NCI-H748 (cell line): ENCODE measurements around the gene ANO2.
A peak's percentile ranks its signal among the peaks of the same experiment; 100 is the strongest.
"Not testable (repeated sequence)": the region's sequence is repeated elsewhere in the genome, so short reads cannot be mapped to it uniquely, and the experiment has no call there.

Source experiments
- DNase-seq: peaks from one replicate; lab custom pipeline; 2025; ENCODE audit not compliant: unreplicated experiment; lab: John Stamatoyannopoulos, UW

ANO2 gene

DNA sequence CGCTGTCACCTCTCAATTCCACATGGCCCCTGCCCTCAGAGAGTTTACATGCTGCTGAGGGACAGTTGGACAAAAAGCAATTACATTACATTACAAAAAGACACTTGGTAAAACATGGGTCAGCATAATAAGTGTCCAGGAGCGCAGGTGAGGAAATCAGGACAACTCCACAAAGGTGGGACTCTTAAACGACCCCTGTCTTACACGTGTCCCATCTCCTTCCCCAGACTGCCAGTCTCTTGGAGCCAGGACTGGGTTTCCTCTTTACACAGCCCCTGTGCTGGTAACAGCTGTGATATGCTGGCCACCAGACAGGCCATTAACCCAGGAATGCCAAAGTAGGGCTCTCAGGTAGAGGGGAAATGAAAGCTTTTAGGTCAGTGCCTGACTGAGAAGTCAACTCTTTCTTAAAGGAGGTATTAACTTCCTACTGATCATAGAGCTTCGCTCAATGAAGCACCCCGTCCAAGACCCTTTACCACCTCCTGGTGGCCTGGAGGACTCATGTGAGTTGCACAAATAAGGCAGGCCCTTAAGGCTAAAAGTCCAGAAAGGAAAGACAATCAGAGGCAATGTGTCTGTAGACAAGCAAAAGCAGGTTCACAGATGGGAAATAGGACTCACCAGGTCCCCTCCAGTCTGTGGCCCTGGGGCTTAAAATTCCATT is 55.5 kb downstream of the ANO2 start:
- peak; percentile 13 for DNase-seq

DNA sequence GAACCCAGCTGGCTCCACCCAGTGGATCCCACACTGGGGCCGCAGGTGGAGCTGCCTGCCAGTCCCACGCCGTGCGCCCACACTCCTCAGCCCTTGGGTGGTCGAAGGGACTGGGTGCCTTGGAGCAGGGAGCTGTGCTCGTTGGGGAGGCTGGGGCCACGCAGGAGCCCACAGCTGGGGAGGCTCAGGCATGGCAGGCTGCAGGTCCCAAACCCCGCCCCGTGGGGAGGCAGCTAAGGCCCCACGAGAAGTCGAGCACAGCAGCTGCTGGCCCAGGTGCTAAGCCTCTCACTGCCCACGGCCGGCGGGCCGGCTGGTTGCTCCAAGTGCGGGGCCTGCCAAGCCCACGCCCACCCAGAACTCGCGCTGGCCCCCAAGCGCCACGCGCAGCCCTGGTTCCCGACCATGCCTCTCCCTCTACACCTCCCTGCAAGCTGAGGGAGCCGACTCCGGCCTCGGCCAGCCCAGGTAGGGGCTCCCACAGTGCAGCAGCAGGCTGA is 56.2 kb downstream of the ANO2 start:
- DNase-seq, result no peak

DNA sequence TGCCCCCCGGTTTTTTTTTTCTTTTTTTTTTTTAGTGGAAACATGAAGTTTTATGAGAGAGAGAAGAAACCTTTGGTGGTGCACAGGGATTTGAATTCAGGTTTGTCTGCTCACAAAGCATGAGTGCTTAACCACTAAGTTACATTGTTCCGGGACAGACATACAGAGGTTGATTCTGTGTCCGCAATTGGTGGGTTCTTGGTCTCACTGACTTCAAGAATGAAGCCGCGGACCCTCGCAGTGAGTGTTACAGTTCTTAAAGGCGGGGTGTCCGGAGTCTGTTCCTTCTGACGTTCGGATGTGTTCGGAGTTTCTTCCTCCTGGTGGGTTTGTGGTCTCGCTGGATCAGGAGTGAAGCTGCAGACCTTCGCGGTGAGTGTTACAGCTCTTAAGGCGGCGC is 57.2 kb downstream of the ANO2 start:
- not testable (repeated sequence) for DNase-seq

- no peak for DNase-seq
Measured at GRCh38 chr12:5884866-5885265, 60.2 kb downstream of the ANO2 start.

DNA sequence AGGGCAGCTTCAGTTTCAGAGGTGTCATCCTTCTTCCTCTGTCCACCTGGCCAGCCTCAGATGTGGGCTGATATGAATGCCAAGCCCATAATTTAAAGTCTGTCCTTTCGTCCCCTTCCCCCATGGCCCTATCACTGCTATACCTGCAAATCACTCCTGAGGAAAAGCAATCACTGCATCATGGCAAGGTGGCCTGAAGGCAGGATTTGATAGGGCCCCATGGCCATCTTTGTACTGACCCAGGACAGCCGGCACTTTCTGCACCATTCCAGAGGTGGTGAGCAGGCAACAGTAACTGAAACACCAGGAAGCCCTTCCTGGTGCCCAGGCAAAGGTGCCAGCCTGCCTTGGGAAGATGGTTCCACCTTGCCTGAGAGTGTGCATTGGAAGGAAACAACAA is 60.8 kb downstream of the ANO2 start:
- DNase-seq, result no peak

DNA sequence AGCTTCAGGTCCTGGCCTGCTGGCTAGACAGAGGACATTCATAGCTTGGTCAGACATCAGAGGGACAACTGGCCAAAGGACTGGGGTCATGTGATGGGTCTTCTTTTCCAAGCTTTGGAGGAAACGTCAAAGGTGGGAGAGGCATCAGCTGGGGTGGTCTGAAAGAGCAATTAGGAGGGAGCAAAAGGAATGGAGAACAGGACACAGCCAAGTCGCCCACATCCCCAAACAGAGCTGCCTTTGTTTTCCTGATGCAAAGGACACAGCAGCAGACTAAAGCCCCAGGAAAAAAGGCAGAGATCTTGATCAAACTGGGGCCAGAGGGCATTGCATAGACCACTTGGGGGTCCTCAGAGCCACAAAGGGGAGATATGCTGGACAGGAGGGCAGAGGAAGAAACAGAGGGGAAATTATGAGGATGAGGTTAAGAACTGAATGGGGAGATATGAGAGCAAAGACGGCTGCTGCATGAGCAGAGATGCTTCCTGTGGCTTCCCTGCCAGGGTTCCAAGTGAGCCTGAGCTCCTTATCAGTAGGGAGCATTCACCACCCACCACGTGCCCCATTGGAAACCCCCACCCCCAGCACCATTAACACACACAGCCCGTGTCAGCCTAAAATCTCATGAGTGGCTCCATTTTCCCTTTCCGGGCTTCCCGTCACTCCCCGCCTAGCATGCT is 62.4 kb downstream of the ANO2 start:
- no peak for DNase-seq

DNA sequence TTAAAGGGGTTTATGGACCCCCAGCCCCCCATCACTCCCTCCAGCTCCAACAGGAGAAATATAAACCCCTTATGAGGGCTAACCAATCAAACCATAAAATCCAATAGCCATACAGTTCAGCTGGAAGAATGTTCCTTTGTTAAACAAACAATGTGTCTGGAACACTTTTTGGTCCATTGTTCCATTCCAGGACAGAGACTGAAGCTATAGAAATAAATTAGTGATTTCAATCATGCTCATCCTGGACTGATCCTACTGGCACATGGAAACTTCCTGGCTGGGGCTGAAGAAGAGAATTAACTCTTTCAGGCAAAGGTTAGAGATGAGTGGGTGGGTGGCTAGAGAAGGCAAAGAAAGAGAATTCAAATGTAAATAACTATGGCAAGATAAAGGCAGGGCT is 63.4 kb downstream of the ANO2 start:
- no peak for DNase-seq

- no peak for DNase-seq
Measured at GRCh38 chr12:5881101-5881606, 63.9 kb downstream of the ANO2 start.

- no peak for DNase-seq
Measured at GRCh38 chr12:5875851-5876250, 69.2 kb downstream of the ANO2 start.

DNA sequence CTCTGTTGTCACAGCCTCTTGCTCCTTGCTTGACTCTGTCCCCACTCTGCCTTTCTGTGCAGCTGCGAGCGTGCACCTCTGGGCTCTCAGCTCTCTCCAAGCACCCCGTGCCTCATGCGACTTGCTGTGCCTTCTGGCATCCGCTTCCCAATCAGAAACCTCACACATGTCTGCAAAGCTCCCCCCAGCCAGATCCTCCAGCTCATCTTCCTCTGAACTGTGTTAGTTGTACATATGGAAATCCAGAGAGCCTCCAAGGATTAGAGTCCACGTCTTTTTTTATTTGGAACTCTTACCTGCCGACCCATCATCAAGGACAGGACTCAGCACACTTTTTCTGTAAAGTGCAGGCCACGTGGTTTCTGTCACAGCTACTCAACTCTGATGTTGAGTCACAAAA is 70.5 kb downstream of the ANO2 start:
- DNase-seq, result no peak

- DNase-seq, result no peak
Measured at GRCh38 chr12:5873281-5873919, 71.7 kb downstream of the ANO2 start.

GRCh38 chr12:5872745-5873144 is 72.3 kb downstream of the ANO2 start:
- DNase-seq, result peak; percentile 18

GRCh38 chr12:5871741-5872140 is 73.3 kb downstream of the ANO2 start:
- DNase-seq, result no peak

DNA sequence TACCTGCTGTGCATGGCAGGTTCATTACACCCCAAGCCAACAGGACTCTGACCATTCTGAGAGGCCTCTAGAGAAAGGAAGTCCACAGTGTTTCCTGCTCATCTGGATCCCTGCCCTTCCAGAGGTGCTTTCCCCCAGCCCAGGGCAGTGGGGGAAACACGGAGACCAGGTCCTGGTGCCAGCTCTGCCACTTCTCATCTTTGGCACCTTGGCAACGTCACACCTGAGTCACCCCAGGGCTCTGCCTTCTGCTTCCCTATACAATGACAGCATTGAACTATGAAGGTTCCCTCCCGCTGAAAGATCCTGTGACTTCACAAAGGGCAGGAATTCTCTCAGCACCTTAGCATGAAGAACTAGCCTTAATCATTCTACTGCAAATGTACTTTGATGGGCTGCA is 74.9 kb downstream of the ANO2 start:
- no peak for DNase-seq

- DNase-seq, result no peak
Measured at GRCh38 chr12:5868625-5869295, 76.3 kb downstream of the ANO2 start.

DNA sequence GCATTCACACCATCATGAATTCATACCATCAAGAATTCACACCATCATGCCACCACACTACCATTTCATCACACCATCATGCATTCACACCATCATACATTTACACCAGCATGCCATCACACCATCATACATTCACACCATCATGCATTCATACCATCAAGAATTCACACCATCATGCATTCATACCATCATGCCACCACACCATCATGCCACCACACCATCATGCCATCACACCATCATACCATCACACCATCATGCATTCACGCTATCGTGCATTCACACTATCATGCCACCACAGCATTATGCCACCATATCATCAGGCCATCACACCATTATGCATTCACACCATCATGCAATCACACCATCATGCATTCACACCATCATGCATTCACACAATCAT is 79.7 kb downstream of the ANO2 start:
- DNase-seq, result no peak

- no peak for DNase-seq
Measured at GRCh38 chr12:5864972-5865371, 80.1 kb downstream of the ANO2 start.

GRCh38 chr12:5864301-5864700 is 80.8 kb downstream of the ANO2 start:
- DNase-seq, result no peak

DNA sequence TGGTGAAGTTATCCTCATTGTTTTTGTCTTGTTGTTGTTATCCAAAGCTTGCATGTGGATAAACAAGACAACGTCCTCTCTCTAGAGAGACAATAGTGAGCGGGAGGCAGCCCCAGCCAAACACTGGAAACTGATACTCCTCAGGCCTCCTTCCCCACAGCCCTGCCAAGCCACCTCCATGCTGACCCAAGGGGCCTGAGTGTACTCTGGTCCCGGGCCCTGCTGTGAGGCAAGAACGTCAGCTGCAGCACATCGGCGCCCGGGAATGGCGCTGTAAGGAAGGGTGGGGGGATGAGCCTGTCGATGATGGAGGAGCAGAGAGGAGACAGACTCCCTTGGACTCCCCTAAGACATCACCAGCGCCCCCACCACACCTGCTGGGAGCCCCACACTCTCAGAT is 83.6 kb downstream of the ANO2 start:
- DNase-seq, result no peak

DNA sequence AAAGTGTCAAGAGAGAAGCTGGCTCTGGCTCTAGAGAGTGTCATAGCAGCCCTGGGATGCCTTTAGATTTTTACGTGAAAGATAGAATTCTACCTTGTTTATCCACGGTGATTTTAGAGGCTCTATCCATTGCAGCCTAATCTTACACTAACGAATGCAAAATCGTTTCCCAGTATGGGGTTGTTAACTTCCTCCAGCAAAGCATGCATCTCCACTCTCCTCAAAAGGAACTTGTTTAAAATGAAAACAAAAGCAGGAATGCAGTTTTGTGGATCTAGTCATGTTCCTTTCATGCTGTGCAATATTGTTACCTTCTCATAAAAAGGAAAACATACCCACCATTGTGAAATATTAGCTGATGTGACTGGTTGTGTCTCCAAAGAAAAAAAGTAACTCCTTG is 88.4 kb downstream of the ANO2 start:
- DNase-seq, result no peak

DNA sequence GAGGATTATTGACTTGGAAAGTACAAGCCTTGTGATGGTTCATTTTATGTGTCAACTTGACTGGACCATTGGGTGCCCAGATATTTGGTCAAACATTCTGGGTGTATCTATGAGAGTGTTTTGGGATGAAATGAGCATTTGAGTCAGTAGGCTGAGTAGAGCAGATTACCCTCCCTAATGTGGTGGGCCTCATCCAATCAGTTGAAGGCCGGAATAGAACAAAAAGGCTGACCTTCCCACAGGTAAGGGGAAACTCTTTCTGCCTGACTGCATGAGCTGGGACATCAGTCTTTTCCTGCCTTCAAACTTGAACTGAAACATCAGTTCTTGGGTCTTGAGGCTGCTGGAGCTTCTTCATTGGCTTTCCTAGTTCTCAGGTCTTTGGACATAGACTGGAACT is 98.1 kb downstream of the ANO2 start:
- no peak for DNase-seq

DNA sequence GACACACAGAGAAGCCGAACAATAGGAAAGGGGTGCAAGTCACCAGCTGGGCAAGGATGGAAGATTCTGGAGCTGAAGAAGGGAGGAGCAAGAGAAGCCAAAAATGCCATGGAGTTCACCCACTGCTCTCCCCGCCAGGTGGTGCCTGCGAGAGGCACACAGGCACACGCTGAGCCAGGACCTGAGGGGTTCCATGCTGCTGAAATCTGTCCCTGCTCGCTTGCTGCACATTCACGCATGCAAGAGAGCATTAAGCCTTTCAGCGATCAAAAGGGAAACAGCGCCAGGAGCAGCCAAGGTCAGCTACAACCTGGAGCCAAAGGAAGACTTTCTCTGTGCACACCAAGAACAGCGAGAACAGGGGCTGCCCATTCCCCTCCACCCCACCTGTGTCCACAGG is 104.1 kb downstream of the ANO2 start:
- DNase-seq, result no peak
